GM18508 (cell line): ENCODE measurements around the gene ACAP3.
"Not testable (repeated sequence)": the region's sequence is repeated elsewhere in the genome, so short reads cannot be mapped to it uniquely, and the experiment has no call there.

Experiments
- ATAC-seq: cut with Tn5 transposase; IDR thresholded peaks from one replicate; pipeline ENCODE4 v1.9.1; 2021; ENCODE audit warnings: moderate number of reproducible peaks; ENCODE audit not compliant: insufficient read depth, unreplicated experiment

The ACAP3 gene

GRCh38 chr1:1316199-1316598 lies 8.5 kb upstream of the ACAP3 start:
- ATAC-seq, result not testable (repeated sequence)

GRCh38 chr1:1315435-1315954 lies 7.8 kb upstream of the ACAP3 start:
- ATAC-seq, result no peak

GRCh38 chr1:1314678-1315335 lies 7.1 kb upstream of the ACAP3 start:
- no peak for ATAC-seq

- ATAC-seq, result no peak
Measured at GRCh38 chr1:1314237-1314586, 6.5 kb upstream of the ACAP3 start.

- no peak for ATAC-seq
Measured at GRCh38 chr1:1313500-1314236, 5.9 kb upstream of the ACAP3 start.

GRCh38 chr1:1312450-1313314 lies 5.0 kb upstream of the ACAP3 start:
- ATAC-seq, result no peak

- no peak for ATAC-seq
Measured at GRCh38 chr1:1311107-1312104, 3.7 kb upstream of the ACAP3 start.

GRCh38 chr1:1310476-1311053 lies 2.8 kb upstream of the ACAP3 start:
- no peak for ATAC-seq

GRCh38 chr1:1310109-1310385 lies 2.3 kb upstream of the ACAP3 start:
- ATAC-seq, result no peak

- ATAC-seq, result no peak
Measured at GRCh38 chr1:1309251-1310108, 1.8 kb upstream of the ACAP3 start.

- ATAC-seq, result no peak
Measured at GRCh38 chr1:1308756-1309250, 1.1 kb upstream of the ACAP3 start.

GRCh38 chr1:1307261-1307922 lies 338 bp downstream of the ACAP3 start:
- ATAC-seq, result no peak

- ATAC-seq, result no peak
Measured at GRCh38 chr1:1306661-1307260, 969 bp downstream of the ACAP3 start.

GRCh38 chr1:1306070-1306660 lies 1.6 kb downstream of the ACAP3 start:
- no peak for ATAC-seq

- no peak for ATAC-seq
Measured at GRCh38 chr1:1305300-1306069, 2.2 kb downstream of the ACAP3 start.
